ENCODE results near the gene ZBTB7A.

Gene ZBTB7A

DNA sequence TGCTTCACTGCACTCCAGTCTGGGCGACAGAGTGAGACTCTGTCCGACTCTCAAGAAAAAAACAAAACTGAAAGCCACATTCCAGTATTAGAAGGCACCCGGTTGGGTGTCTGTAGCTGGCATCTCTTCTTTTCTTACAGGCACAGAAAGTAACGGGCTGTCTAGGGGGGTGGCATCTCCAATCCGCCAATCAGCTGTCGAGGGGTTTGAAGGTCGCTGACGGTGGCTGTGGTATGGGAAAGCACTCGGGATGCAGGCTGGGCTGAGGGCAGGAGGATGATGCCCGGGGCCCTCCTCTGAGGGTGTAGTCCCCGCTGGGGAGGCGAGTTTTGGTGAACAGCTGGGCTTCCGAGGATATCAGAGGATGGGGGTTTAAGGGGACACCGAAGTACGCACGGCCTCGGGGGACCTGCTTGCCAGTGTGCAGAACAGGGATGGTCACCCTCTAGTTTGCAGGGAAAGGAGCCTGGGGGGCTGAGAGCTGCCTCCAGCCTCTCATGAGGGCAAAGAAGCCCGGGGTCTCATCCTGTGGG, 27.0 kb upstream of the ZBTB7A start:
- DNase-seq = no peak

GRCh38 chr19:4090356-4091220, 23.9 kb upstream of the ZBTB7A start:
- DNase-seq = no peak

DNA sequence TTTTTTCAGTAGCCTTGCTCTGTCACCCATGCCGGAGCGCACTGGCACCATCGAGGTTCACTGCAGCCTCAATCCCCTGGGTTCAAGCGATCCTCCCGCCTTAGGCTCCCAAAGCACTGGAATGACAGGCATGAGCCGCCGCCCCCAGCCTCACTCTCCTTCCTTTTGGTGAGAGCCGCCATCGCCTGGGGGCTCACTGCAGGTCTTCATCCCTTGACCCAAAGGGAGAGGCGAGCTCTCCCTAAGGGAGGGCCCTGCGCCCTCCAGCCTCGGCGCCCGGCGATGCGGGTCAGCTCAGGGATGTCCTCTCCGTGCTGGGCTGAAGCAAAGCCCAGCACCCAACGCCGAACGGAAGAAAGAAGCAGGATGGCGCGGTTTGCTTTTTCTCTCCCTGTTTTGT, 23.2 kb upstream of the ZBTB7A start:
- DNase-seq = no peak

DNA sequence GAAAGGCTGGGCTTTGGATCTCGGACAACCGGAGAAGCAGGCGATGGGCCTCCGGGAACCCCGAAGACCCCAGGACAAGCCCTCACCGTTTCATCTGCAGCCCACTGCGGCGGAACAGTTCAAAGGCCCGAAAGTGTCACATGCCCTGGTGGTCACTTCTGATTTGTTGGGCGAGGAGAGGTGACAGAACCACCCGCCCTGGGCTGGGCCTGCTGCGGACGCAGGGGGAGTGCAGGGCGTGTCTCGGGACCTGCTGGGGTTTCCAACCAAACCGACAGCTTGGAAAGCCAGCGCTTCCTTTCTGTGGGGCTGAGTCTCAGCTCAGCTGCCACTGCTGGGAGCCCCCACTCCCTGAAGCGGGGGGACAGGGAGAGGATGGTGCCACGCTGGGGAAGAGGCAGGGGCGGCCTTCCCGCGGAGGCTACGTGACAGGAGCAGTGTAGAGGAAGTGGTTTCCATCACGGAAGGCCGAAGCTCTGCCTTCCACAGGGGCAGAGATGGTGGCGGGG, 22.8 kb upstream of the ZBTB7A start:
- peak; percentile 70 for DNase-seq

GRCh38 chr19:4088975-4089374, 22.3 kb upstream of the ZBTB7A start:
- DNase-seq = peak; percentile 80

GRCh38 chr19:4087787-4088679, 21.3 kb upstream of the ZBTB7A start:
- DNase-seq = no peak

DNA sequence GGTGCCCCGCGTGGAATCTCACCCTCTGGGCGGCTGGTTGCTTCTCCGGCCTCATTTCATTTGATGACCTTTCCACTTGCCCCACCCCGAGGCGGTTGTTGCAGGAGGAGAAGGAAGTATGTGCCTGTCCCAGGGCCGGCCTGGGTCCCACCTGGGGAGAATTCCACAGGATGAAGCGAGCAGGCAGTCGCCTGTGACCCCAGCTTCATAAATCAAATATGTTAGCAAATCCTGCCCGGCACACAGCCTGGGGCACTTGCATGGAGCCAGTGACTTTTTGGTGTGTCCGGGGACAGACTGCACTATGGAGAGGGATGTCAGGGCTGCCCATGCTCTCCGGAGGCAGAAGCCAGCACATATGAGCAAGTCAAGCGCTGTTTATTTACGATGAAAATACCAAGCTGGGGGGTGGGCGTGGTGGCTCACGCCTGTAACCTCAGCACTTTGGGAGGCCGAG, 19.7 kb upstream of the ZBTB7A start:
- no peak for DNase-seq

DNA sequence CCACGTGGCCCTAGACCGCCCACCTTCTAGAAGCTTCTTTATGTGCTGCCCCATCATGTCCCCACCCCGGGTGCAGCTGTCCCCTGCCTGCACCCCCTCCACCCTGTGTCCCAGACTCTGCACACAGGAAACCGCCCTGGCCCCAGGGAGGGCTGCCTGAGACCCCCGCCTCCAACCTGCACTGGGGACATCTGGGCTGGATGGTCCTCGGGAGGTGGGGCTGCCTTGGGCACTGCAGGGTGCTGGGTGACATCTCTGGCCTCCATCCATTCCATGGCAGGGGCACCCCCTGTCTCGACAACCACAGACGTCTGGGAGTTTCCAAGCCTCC, 17.8 kb upstream of the ZBTB7A start:
- no peak for DNase-seq

DNA sequence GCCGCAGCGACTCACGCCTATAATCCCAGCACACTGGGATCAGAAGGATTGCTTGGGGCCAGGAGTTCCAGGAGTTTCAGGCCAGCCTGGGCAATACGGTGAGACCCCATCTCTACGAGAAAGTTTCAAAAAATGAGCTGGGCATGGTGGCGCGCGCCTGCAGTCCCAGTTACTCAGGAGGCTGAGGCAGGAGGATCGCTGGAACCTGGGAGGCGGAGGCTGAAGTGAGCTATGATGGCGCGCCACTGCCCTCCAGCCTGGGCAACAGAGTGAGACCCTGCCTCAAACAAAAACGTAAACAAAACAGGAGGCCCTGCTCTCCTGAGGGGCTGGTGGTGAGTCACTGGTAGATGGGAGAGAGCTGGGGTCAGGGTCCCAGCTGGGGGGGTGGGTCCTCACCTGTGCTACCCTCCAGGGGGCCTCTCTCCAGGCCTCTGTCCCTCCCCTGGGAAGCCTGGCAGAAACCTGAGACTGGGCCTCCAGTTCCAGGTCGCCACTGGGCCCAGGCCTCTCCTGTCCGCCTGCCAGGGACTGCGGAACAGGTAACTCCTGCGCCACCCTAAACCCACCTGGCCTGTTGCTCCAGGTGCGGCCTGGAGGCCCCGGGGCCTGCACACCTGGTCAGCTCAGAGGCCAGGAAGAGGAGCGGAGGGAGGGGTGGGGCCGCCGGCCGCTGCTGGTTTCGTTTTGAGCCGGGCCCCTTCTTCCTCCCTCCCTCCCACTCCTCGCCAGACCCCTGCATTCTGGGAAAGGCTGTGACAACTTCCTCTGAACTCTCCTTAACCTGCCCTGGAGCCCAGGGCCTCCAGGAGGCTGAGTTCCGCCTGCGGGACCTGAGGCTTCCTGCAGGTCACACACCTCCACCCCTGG, 17.2 kb upstream of the ZBTB7A start:
- DNase-seq = peak; percentile 79

DNA sequence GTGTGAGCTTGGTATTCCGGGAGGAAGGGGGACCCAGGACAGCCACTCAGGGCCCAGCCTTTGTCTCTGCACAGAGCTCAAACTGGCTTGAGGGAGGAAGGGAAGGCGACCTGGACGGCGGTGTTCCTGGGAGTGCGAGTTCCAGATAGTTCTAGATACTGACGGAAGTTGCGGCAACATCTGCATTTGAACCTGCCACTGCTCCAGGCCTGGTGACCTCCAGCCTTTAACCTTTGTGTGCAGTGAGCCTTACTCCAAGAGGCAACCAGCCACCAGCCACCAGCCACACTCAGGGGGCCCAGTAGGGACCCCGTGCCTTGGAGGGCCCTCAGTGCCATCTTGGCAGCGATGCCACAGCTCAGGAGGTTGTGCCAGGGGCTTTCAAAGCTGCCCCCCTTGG, 15.5 kb upstream of the ZBTB7A start:
- no peak for DNase-seq

DNA sequence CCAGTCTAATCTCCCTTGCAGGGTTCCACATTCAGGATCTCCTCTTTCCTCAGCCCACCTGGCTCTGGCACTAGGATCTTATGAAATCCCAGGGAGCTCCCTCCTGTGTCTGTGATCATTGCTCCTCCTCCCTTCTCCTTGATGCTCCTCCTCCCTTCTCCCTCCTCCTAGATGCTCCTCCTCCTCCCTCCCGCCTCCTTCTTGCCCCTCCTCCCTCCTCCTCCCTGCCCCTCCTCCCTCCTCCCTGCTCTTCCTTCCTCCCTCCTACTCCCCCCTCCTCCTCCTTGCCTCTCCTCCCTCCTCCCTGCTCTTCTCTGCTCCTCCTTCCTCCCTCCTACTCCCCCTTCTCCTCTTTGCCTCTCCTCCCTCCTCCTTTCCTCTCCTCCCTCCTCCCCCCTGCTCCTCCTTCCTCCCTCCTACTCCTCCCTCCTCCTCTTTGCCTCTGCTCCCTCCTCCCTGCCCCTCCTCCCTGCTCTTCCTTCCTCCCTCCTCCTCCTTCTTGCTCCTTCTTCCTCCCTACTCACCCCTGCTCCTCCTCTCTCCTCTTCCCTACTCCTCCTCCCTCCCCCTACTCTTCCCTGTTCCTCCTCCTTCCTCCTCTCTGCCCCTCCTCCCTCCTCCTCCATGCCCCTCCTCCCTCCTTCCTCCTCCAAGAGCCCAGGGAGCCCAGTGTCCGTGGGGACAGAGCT, 14.9 kb upstream of the ZBTB7A start:
- no peak for DNase-seq

GRCh38 chr19:4080473-4080872, 13.8 kb upstream of the ZBTB7A start:
- DNase-seq = no peak

DNA sequence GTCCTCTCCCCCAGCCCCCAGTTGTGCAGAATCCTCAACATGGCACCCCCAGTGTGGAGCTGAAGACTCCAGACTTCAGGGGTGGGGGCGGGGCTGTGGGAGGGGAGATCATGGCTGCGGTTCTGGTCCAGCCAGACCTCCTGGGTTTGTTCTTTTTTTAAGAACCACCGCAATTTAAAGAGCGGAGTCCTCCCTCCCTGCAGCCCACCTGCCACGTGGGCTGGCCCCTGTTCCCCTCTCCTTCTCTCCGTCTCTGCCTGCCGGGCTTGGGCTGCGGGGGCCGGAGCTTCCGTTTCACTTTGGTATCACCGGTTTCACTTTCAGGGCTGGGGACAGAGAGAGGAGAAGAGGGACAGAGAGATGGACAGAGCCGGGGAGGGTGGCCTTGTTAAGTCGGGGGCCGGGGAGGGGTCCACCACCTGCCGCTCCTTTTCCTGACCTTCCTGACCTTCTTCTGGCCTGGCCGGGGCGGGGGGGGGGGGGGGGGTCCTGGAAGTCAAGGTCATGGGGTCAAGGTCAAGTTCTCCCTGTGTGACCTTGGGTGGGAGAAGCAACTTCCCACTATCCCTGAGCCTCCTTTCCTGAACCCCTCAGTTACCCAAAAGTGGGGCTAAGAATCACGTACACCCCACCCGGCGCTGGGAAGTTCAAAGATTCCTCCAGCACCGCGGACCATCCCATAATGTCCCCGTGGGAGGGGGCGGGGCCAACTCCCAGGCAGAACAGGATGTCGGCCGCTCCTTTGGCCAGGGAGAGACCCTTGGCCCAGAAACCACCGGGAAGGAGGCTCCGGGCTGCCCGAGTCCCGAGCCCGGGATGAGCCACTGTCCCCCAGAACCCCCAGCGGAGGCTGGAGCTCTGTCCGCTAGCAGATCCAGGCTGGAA, 11.3 kb upstream of the ZBTB7A start:
- peak; percentile 57 for DNase-seq

DNA sequence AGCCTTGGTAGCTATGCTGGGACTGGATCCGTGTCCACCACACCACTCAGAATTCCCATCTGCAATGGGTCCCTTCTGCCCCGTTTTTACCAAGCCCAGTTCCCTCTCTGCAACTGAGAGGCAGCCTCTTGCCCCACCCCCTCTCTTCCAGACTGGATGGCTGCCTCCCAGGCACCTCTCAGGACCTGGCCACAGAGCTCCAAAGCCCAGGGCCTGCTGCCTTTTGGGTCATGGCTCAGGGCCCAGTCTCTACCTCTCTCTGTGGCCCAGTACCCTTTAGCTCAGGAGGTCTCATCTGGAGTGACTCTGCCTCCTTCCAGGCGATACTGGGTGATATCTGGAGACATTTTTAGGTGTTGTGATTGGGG, 10.3 kb upstream of the ZBTB7A start:
- no peak for DNase-seq

- DNase-seq = no peak
Measured at GRCh38 chr19:4075373-4075772, 8.7 kb upstream of the ZBTB7A start.

GRCh38 chr19:4071610-4072009, 4.9 kb upstream of the ZBTB7A start:
- DNase-seq = no peak

DNA sequence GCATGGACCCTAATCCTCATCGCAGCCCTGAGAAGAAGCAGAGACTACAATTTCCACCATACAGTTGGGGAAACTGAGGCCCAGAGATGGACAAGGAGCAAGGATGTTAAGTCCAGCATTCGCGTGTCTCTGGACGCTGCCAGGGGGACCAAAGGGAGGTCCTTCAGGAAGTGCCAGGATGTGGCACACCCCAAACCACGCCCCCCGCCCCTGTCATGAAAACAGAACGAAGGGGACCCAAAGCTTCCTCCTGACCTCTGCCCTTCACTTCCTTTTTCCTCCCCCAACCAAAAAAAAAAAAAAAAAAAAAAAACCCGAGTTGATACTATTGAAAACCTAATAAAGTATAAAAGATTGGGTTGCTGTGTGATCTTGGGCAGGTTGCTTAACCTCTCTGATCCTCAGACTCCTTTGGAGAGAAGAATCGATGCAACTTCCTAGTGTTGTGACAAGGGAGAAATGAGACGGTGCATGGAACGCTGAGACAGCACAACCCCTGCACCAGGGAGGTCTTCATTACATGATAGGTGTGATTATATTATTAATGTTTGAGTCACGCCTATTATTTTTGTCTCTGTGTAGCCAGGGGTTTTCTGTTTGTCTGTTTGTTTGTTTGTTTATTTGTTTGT, 2.7 kb upstream of the ZBTB7A start:
- peak; percentile 72 for DNase-seq

- DNase-seq = peak; percentile 46
Measured at GRCh38 chr19:4068047-4068966, 1.6 kb upstream of the ZBTB7A start.

- no peak for DNase-seq
Measured at GRCh38 chr19:4067396-4068046, 822 bp upstream of the ZBTB7A start.

All from CD4-positive, alpha-beta T cell treated with Interleukin-21 for 1 hour (primary cell).